Transverse colon (tissue), 3 donors: Measurements from ENCODE around the gene LEMD3.

Source experiments
- POLR2A ChIP-seq: fragments of 450-650 bp; IDR thresholded peaks from one replicate; pipeline ENCODE4 v1.6.1; 2016; ENCODE audit warnings: antibody characterized with exemption, mild to moderate bottlenecking, moderate library complexity
- TF ChIP-seq, protein P1 (sequence below), 5 experiments: fragments of 200-600 bp in 3 of 5; fragments of 450-650 bp in 2 of 5; sonication (generic) in 3 of 5; IDR thresholded peaks; 1 replicate in 2 of 5; 2 replicates in 3 of 5; pipeline ENCODE4 v1.5.1; 2016 to 2017; ENCODE audit warnings: antibody characterized with exemption in 5 of 5, inconsistent platforms in 3 of 5, mild to moderate bottlenecking in 2 of 5, moderate library complexity in 1 of 5

DNA sequence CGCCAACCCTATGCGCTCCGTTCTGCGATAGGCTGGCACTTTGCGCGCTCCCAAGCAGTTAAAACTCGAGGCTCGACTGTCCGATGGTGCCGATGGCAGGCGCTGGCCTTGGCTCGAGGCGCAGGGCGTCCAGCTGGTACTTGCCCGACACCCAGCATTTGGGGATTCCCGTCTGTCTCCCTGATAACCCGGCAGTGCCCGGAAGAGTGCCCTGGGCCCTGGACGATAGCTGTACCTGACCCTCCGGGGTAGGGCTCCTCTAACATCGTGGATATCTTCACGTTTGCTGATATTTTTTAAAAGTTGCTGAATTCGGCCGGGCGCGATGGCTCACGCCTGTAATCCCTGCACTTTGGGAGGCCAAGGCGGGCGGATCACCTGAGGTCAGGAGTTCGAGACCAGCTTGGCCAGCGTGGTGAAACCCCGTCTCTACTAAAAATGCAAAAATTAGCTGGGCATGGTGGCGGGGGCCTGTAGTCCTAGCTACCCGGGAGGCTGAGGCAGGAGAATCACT lies 47.4 kb upstream of the LEMD3 start:
- TF ChIP-seq, protein P1, sequence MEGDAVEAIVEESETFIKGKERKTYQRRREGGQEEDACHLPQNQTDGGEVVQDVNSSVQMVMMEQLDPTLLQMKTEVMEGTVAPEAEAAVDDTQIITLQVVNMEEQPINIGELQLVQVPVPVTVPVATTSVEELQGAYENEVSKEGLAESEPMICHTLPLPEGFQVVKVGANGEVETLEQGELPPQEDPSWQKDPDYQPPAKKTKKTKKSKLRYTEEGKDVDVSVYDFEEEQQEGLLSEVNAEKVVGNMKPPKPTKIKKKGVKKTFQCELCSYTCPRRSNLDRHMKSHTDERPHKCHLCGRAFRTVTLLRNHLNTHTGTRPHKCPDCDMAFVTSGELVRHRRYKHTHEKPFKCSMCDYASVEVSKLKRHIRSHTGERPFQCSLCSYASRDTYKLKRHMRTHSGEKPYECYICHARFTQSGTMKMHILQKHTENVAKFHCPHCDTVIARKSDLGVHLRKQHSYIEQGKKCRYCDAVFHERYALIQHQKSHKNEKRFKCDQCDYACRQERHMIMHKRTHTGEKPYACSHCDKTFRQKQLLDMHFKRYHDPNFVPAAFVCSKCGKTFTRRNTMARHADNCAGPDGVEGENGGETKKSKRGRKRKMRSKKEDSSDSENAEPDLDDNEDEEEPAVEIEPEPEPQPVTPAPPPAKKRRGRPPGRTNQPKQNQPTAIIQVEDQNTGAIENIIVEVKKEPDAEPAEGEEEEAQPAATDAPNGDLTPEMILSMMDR (IDR thresholded peaks at IDR 0.05) = no peak
- TF ChIP-seq POLR2A = no peak
